Left kidney (tissue), 2 donors: ENCODE results near the gene MGAT2. TPM values are rescaled to one million over a fixed set of nuclear protein-coding genes. Genes with fewer than 3 reads are reported as not detected.
A peak's percentile ranks its signal among the peaks of the same experiment; 100 is the strongest.
"Not testable (repeated sequence)": the region's sequence is repeated elsewhere in the genome, so short reads cannot be mapped to it uniquely, and the experiment has no call there.

Experiments used
- DNase-seq: peaks from one replicate; pipeline ENCODE4 v3.0.0-alpha.2; 2013
- polyA plus RNA-seq: library from polyadenylated mRNA; unstranded; fragments of 120-200 nt; gene quantifications from one replicate; pipeline ENCODE4 v1.2.1, GENCODE V29; 2013; ENCODE audit not compliant: insufficient read length

Gene MGAT2
- polyA plus RNA-seq, 1 donor, result 4.4 TPM

GRCh38 chr14:49598485-49599300 is 21.9 kb upstream of the MGAT2 start, which contains the start of gene LRR1:
Gene LRR1 (plus strand): TSS chr14:49598940. CDS start chr14:49599021, 81 bp downstream.
- peak; percentile 84 for DNase-seq

GRCh38 chr14:49607583-49607982 is 13.0 kb upstream of the MGAT2 start:
- no peak for DNase-seq

- DNase-seq, result no peak
Observed at GRCh38 chr14:49612251-49612650, 8.3 kb upstream of the MGAT2 start.

- no peak for DNase-seq
Observed at GRCh38 chr14:49612671-49613070, 7.9 kb upstream of the MGAT2 start.

GRCh38 chr14:49614196-49614595 is 6.4 kb upstream of the MGAT2 start:
- no peak for DNase-seq

- no peak for DNase-seq
Observed at GRCh38 chr14:49615776-49616175, 4.8 kb upstream of the MGAT2 start.

GRCh38 chr14:49617852-49618519 is 2.6 kb upstream of the MGAT2 start:
- no peak for DNase-seq

- not testable (repeated sequence) for DNase-seq
Observed at GRCh38 chr14:49619273-49619672, 1.3 kb upstream of the MGAT2 start.

- DNase-seq, result no peak
Observed at GRCh38 chr14:49619730-49620129, 869 bp upstream of the MGAT2 start.

GRCh38 chr14:49621114-49621881 is 699 bp downstream of the MGAT2 start:
- peak; percentile 51 for DNase-seq

GRCh38 chr14:49622022-49622607 is 1.5 kb downstream of the MGAT2 start:
- no peak for DNase-seq

GRCh38 chr14:49623387-49623786 is 2.8 kb downstream of the MGAT2 start:
- DNase-seq, result no peak

GRCh38 chr14:49623941-49624839 is 3.6 kb downstream of the MGAT2 start:
- DNase-seq, result no peak

GRCh38 chr14:49633640-49634546 is 13.3 kb downstream of the MGAT2 start:
- peak; percentile 95 for DNase-seq

- peak; percentile 85 for DNase-seq
Observed at GRCh38 chr14:49634547-49635334, 14.1 kb downstream of the MGAT2 start, which contains the start of gene DNAAF2. Gene DNAAF2 (minus strand): TSS chr14:49635244. CDS start chr14:49635149, 95 bp downstream.

GRCh38 chr14:49636866-49637265 is 16.3 kb downstream of the MGAT2 start:
- DNase-seq, result no peak

GRCh38 chr14:49637534-49638078 is 17.0 kb downstream of the MGAT2 start:
- no peak for DNase-seq

GRCh38 chr14:49640540-49641417 is 20.2 kb downstream of the MGAT2 start:
- DNase-seq, result no peak
